CD14-positive monocyte (primary cell): Measurements from ENCODE around the gene CDK6. TPM values are rescaled to one million over a fixed set of nuclear protein-coding genes. Genes with fewer than 3 reads are reported as not detected.
"Not testable (repeated sequence)": the region's sequence is repeated elsewhere in the genome, so short reads cannot be mapped to it uniquely, and the experiment has no call there.

Experiments
- DNase-seq, 3 donors: peaks; one replicate each; pipeline ENCODE4 v3.0.0-alpha.2; 2011 to 2022
- H2AFZ ChIP-seq: 2 replicates; pipeline ENCODE4 v1.6.0; 2012; ENCODE audit warnings: mild to moderate bottlenecking, low read depth, low read length, inconsistent platforms; ENCODE audit not compliant: insufficient read depth, poor library complexity, severe bottlenecking
- H3K27ac ChIP-seq, 2 donors: 1 replicate in 1 of 2; 2 replicates in 1 of 2; pipeline ENCODE4 v1.5.1; 2012 to 2013; ENCODE audit warnings: low read length in 2 of 2, control low read depth in 1 of 2, inconsistent platforms in 1 of 2, low read depth in 1 of 2, mild to moderate bottlenecking in 1 of 2
- H3K27me3 ChIP-seq, 2 donors: one replicate each; pipeline versions ENCODE4 v1.6.0 to v1.6.1; 2011 to 2013; ENCODE audit warnings: low read length in 2 of 2; ENCODE audit not compliant: control insufficient read depth in 2 of 2, insufficient read depth in 2 of 2
- H3K36me3 ChIP-seq, 2 donors: replicated peaks in 1 of 2; 1 replicate in 1 of 2; 2 replicates in 1 of 2; pipeline versions ENCODE4 v1.5.1 to v1.6.1; 2012 to 2013; ENCODE audit warnings: low read length in 2 of 2, control low read depth in 1 of 2, inconsistent platforms in 1 of 2, mild to moderate bottlenecking in 1 of 2; ENCODE audit not compliant: insufficient read depth in 2 of 2, control insufficient read depth in 1 of 2
- H3K4me1 ChIP-seq, 2 donors: 1 replicate in 1 of 2; 2 replicates in 1 of 2; pipeline versions ENCODE4 v1.5.1 to v1.6.1; 2012 to 2013; ENCODE audit warnings: low read length in 2 of 2, control low read depth in 1 of 2, inconsistent platforms in 1 of 2, mild to moderate bottlenecking in 1 of 2, moderate library complexity in 1 of 2; ENCODE audit not compliant: insufficient read depth in 2 of 2, control insufficient read depth in 1 of 2
- H3K4me2 ChIP-seq: replicated peaks from 2 replicates; pipeline ENCODE3; 2012; ENCODE audit warnings: low read length, moderate library complexity, mild to moderate bottlenecking; ENCODE audit not compliant: poor library complexity, severe bottlenecking; ENCODE audit errors: extremely low read depth
- H3K4me3 ChIP-seq, 3 experiments: fragments of 200-600 bp in 1 of 3; sonication (generic) in 1 of 3; replicated peaks in 1 of 3; 1 replicate in 2 of 3; 2 replicates in 1 of 3; pipeline ENCODE4 v1.5.1; 2011 to 2013; ENCODE audit warnings: low read length in 3 of 3, mild to moderate bottlenecking in 3 of 3, control low read depth in 2 of 3, low read depth in 2 of 3, inconsistent platforms in 1 of 3, moderate library complexity in 1 of 3
- H3K79me2 ChIP-seq: 2 replicates; pipeline ENCODE4 v1.6.0; 2012; ENCODE audit warnings: mild to moderate bottlenecking, control low read depth, inconsistent platforms, low read length, moderate library complexity; ENCODE audit not compliant: insufficient read depth
- H3K9ac ChIP-seq: 2 replicates; pipeline ENCODE4 v1.6.0; 2017; ENCODE audit warnings: low read length, mild to moderate bottlenecking; ENCODE audit not compliant: insufficient read depth, poor library complexity, severe bottlenecking
- H3K9me3 ChIP-seq, 2 donors: replicated peaks in 1 of 2; 1 replicate in 1 of 2; 2 replicates in 1 of 2; pipeline versions ENCODE4 v1.5.1 to v1.6.1; 2012 to 2013; ENCODE audit warnings: low read length in 2 of 2, control low read depth in 1 of 2; ENCODE audit not compliant: control insufficient read depth in 1 of 2, insufficient read depth in 1 of 2
- H4K20me1 ChIP-seq: 2 replicates; pipeline ENCODE4 v1.6.0; 2012; ENCODE audit warnings: mild to moderate bottlenecking, low read length, control low read depth, moderate library complexity; ENCODE audit not compliant: insufficient read depth
- H3K27ac Mint-ChIP-seq, 7 donors: one replicate each; pipeline ENCODE4 v1.8.0; 2020; ENCODE audit warnings: mild to moderate bottlenecking in 7 of 7, mixed read lengths in 7 of 7, moderate library complexity in 6 of 7, inconsistent platforms in 2 of 7
- H3K27me3 Mint-ChIP-seq, 3 donors: one replicate each; pipeline ENCODE4 v1.8.0; 2021 to 2022; ENCODE audit warnings: low read depth in 3 of 3, mild to moderate bottlenecking in 3 of 3, mixed read lengths in 3 of 3, moderate library complexity in 3 of 3, inconsistent platforms in 1 of 3
- H3K36me3 Mint-ChIP-seq, 2 donors: one replicate each; pipeline ENCODE4 v1.8.0; 2020; ENCODE audit warnings: mixed read lengths in 2 of 2, inconsistent platforms in 1 of 2, mild to moderate bottlenecking in 1 of 2
- H3K4me1 Mint-ChIP-seq: one replicate; pipeline ENCODE4 v1.8.0; 2020; ENCODE audit warnings: mild to moderate bottlenecking, mixed read lengths
- H3K4me3 Mint-ChIP-seq, 2 donors: one replicate each; pipeline ENCODE4 v1.8.0; 2020; ENCODE audit warnings: mild to moderate bottlenecking in 2 of 2, mixed read lengths in 2 of 2, moderate library complexity in 1 of 2
- H3K9me3 Mint-ChIP-seq, 7 donors: one replicate each; pipeline ENCODE4 v1.8.0; 2020 to 2022; ENCODE audit warnings: mixed read lengths in 7 of 7, mild to moderate bottlenecking in 6 of 7, moderate library complexity in 6 of 7, inconsistent platforms in 2 of 7
- CTCF ChIP-seq: fragments of 200-600 bp; IDR thresholded peaks from one replicate; pipeline ENCODE4 v1.8.0; 2022; ENCODE audit warnings: antibody characterized with exemption, mild to moderate bottlenecking
- WGBS: methylation state at CpG from one replicate; pipeline ENCODE4 v1.1.5; 2013; ENCODE audit warnings: missing lambda C conversion rate; ENCODE audit not compliant: insufficient coverage; 5-methylcytosine and 5-hydroxymethylcytosine counted together
- intact Hi-C, 2 donors: fragments of 100-400 bp; cut with micrococcal nuclease; formaldehyde crosslinking; loops; one replicate each; pipeline versions ENCODE4 v1.15.0 to v1.15.1; 2023
- polyA plus RNA-seq, 3 donors: library from polyadenylated mRNA; depleted of rRNA in 1 of 3; unstranded in 2 of 3; stranded (reverse) in 1 of 3; fragments of 300-500 nt in 2 of 3; fragments of >200 nt in 1 of 3; fragmentation: Illumina TruSeq in 2 of 3; gene quantifications; 1 replicate in 2 of 3; 2 replicates in 1 of 3; pipeline ENCODE4 v1.2.3, GENCODE V29; 2012 to 2021

Gene CDK6
- polyA plus RNA-seq, 3 donors, result 3.4 to 4.3 (median 3.8) TPM

GRCh38 chr7:92758796-92759431 is 77.5 kb downstream of the CDK6 start:
- no CpG with 5 or more reads among the region's 2 CpGs for WGBS
- peaks cover 0 to 6% (median 0%) of the 10 kb centered on the region in 7 donors for H3K9me3 Mint-ChIP-seq
- peaks cover 0 to 2% (median 0%) of the 10 kb centered on the region in 3 donors for H3K27me3 Mint-ChIP-seq
- no peaks in the 10 kb centered on the region for H3K27me3 ChIP-seq
- H2AFZ ChIP-seq, result no peak overlapping the region
- H3K4me3 Mint-ChIP-seq, result no peak overlapping the region
- H3K4me1 Mint-ChIP-seq, result peaks cover 52% of the 10 kb centered on the region
- no peak overlapping the region for H3K4me2 ChIP-seq
- intact Hi-C loops, result no loop called here
- no peak overlapping the region for H3K27ac Mint-ChIP-seq
- no peaks in the 10 kb centered on the region for H3K9me3 ChIP-seq
- no peak overlapping the region for H3K27ac ChIP-seq
- peaks cover 20 to 49% of the 10 kb centered on the region in 2 donors for H3K4me1 ChIP-seq
- H3K36me3 ChIP-seq, result no peaks in the 10 kb centered on the region
- DNase-seq, result no peak
- H3K4me3 ChIP-seq, result no peak overlapping the region
- H3K36me3 Mint-ChIP-seq, result peaks cover 0 to 7% of the 10 kb centered on the region in 2 donors
- no peak overlapping the region for H3K9ac ChIP-seq
- H3K79me2 ChIP-seq, result peaks cover 22% of the 10 kb centered on the region
- no peak for TF ChIP-seq CTCF
- H4K20me1 ChIP-seq, result no peaks in the 10 kb centered on the region

- no CpG with 5 or more reads among the region's 3 CpGs for WGBS
Measured at GRCh38 chr7:92757311-92757910, 79.0 kb downstream of the CDK6 start.

More at GRCh38 chr7:92757311-92757910, 79.0 kb downstream of the CDK6 start:
- Histone ChIP-seq H3K27ac (peak overlapping the region in 1 of 2 donors; percentile 71), H3K79me2 (peaks cover 19% of the 10 kb centered on the region), H3K4me1 (peaks cover 20 to 48% of the 10 kb centered on the region in 2 donors)
- H3K9ac ChIP-seq, H3K27me3 ChIP-seq, H3K36me3 ChIP-seq, H3K36me3 Mint-ChIP-seq, H3K4me3 ChIP-seq, H3K9me3 ChIP-seq, H3K4me2 ChIP-seq, H3K9me3 Mint-ChIP-seq, H4K20me1 ChIP-seq, intact Hi-C loops, H3K27me3 Mint-ChIP-seq, H3K4me3 Mint-ChIP-seq, H2AFZ ChIP-seq: not testable (repeated sequence)
- H3K27ac Mint-ChIP-seq, result peak overlapping the region; percentile 36 to 92 (median 89)
- peaks cover 49% of the 10 kb centered on the region for H3K4me1 Mint-ChIP-seq
- peak; percentile 74 to 82 (median 80) for DNase-seq
